SK-N-SH treated with all-trans-retinoic acid at 6 μM for 48 hours (cell line): ENCODE results near the gene STOM.

Experiments
- ARNTL ChIP-seq: fragments of 450-650 bp; formaldehyde crosslinking; IDR thresholded peaks from 2 replicates; pipeline ENCODE4 v1.5.0; 2020; ENCODE audit warnings: low read depth, mild to moderate bottlenecking, moderate library complexity, borderline replicate concordance
- PPARA ChIP-seq: fragments of 250-450 bp; sonication (Bioruptor Pico); IDR thresholded peaks from 2 replicates; pipeline ENCODE4 v1.5.0; 2020; ENCODE audit warnings: mild to moderate bottlenecking, borderline replicate concordance
- RARB ChIP-seq: fragments of 250-450 bp; sonication (Bioruptor Pico); IDR thresholded peaks from 2 replicates; pipeline ENCODE4 v1.8.0; 2021; ENCODE audit warnings: mild to moderate bottlenecking, moderate library complexity
- TCF4 ChIP-seq: fragments of 250-450 bp; sonication (Bioruptor Pico); IDR thresholded peaks from 2 replicates; pipeline ENCODE4 v1.8.0; 2021; ENCODE audit warnings: mild to moderate bottlenecking, moderate library complexity, borderline replicate concordance
- TF ChIP-seq, protein P1 (sequence below): fragments of 250-450 bp; sonication (Bioruptor Pico); IDR thresholded peaks from 2 replicates; pipeline ENCODE4 v1.8.0; 2020; ENCODE audit warnings: mild to moderate bottlenecking, moderate library complexity, borderline replicate concordance

DNA sequence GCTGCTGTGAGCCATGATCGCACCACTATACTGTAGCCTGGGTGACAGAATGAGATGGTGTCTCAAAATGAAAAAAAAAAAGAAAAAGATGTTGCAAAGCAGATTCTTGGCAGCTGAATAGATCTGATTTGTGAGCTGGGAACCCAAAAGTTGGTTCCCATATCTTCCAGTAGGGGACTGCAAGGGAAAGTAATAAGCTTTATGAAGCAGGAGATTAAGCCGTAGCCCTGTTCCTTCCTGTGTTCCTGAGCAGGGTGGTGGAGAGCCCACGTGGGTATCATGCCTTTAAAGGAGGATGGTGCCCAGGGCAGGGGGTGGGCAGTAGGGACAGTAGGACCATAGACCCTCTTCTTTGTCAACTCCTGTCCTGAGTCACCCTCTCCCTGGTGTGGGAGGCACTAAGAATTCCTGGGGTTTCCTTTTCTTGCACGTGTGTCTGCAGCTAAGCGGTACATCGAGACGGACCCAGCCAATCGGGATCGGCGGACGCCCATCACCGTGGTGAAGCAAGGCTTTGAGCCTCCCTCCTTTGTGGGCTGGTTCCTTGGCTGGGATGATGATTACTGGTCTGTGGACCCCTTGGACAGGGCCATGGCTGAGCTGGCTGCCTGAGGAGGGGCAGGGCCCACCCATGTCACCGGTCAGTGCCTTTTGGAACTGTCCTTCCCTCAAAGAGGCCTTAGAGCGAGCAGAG is 37.9 kb downstream of the STOM start:
- TF ChIP-seq, protein P1, sequence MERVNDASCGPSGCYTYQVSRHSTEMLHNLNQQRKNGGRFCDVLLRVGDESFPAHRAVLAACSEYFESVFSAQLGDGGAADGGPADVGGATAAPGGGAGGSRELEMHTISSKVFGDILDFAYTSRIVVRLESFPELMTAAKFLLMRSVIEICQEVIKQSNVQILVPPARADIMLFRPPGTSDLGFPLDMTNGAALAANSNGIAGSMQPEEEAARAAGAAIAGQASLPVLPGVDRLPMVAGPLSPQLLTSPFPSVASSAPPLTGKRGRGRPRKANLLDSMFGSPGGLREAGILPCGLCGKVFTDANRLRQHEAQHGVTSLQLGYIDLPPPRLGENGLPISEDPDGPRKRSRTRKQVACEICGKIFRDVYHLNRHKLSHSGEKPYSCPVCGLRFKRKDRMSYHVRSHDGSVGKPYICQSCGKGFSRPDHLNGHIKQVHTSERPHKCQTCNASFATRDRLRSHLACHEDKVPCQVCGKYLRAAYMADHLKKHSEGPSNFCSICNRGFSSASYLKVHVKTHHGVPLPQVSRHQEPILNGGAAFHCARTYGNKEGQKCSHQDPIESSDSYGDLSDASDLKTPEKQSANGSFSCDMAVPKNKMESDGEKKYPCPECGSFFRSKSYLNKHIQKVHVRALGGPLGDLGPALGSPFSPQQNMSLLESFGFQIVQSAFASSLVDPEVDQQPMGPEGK (CRISPR knock-in tag), result no peak
- TF ChIP-seq RARB (CRISPR knock-in tag) (no peak), ARNTL (no peak), PPARA (CRISPR knock-in tag) (no peak), TCF4 (no peak)
